HEK293T (cell line): ENCODE results near the gene C1orf210.

ENCODE experiments used
- BHLHE40 ChIP-seq: fragments of 450-650 bp; IDR thresholded peaks from 2 replicates; pipeline ENCODE4 v1.6.1; 2016; ENCODE audit warnings: mild to moderate bottlenecking, moderate library complexity, borderline replicate concordance
- NFRKB ChIP-seq: fragments of 450-650 bp; IDR thresholded peaks from 2 replicates; pipeline ENCODE4 v1.6.1; 2016; ENCODE audit warnings: mild to moderate bottlenecking, moderate library complexity
- SUZ12 ChIP-seq: fragments of 450-650 bp; IDR thresholded peaks from 2 replicates; pipeline ENCODE4 v1.6.1; 2016; ENCODE audit warnings: mild to moderate bottlenecking

- no peak for TF ChIP-seq SUZ12
- TF ChIP-seq BHLHE40 = no peak
- no peak for TF ChIP-seq NFRKB
These were observed 20.1 kb upstream of the C1orf210 start for GRCh38 chr1:43305461-43305860.
